Limb (tissue), 2 donors: ENCODE measurements around the gene OR8S1.
"Not testable (repeated sequence)": the region's sequence is repeated elsewhere in the genome, so short reads cannot be mapped to it uniquely, and the experiment has no call there.

Experiments used
- DNase-seq, 2 donors: peaks; one replicate each; pipeline ENCODE4 v3.0.0-alpha.2; 2016; ENCODE audit errors: extremely low spot score in 2 of 2

The OR8S1 gene, protein sequence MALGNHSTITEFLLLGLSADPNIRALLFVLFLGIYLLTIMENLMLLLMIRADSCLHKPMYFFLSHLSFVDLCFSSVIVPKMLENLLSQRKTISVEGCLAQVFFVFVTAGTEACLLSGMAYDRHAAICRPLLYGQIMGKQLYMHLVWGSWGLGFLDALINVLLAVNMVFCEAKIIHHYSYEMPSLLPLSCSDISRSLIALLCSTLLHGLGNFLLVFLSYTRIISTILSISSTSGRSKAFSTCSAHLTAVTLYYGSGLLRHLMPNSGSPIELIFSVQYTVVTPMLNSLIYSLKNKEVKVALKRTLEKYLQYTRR

DNA sequence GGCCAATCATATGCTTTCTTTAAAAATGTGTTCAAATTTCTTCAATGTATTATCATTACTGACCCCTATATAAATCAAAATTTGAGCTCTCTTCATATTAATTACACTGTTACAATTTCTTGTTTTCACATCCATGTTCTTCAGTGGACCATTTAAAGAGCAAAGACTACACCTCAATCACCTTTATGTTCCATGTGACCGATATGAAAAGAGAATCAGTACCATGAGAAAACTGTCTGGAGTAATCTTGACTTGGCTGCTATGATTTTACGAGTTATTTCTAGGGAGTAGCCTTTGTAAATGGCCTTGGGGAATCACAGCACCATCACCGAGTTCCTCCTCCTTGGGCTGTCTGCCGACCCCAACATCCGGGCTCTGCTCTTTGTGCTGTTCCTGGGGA lies at the start of gene OR8S1:
TSS of gene OR8S1 (plus strand) at position 301 of the 400 bp plus-strand sequence. CDS start at position 301, 0 bp downstream.
- no peak for DNase-seq

DNA sequence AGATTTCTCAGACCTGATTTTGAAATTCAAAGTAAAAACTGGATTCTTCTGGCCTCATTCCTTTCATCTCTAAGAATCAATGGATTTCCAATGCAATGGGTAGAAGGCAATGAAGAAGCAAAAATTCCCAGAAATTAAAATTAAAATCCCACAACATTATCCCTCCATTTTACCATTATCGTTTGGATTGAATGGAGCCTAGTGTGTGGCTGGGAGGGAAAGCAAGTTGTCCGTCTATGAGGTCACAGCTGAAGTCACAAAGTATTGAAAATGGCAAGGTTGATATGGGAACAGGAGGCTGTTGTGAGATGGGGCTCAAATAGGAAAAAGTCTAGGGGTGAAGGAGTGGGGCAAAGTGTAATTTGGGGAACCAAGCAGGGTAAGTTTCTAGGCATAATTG lies 43.2 kb upstream of the OR8S1 start, which contains the start of gene C12orf54:
TSS of gene C12orf54 (plus strand) at position 301 of the 400 bp plus-strand sequence. CDS start 799 bp downstream, outside the sequence.
- no peak for DNase-seq

DNA sequence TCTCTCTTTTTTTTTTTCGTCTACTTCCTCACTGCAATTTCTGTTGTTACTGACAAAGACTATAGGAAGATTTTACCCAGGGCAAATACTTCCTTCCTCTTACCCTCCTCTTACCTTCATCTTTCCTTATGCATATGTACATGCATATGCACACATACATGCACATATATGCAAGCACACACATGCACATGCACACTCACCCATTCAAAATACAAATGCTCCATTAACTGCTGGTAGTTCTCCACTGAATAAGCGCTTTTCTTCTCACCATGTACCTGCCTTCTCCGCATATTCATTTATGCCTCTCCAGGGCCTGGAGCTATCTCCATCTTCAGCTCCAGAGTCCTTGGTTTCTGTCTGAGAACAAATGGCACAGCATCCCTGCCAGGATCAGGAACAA lies 42.5 kb upstream of the OR8S1 start:
- no peak for DNase-seq

DNA sequence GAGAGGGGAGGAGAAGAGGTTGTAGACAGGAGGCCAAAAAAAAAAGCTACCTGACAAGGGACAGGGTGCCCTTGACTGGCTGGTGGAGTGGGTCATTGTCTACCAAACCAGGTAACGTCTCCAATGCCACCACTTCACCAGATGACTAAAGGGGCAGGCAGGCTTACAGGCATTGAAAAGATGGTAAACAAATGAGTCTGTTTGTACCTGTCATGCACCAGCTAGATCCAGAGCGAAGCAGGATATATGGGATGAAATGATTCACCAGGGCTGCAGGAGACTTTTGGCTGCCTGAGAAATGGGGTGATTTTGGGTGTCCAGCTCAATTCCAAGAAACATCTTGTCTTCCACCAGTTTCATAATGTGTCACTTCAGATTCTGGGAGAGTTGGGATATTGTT lies 39.2 kb upstream of the OR8S1 start:
- DNase-seq: no peak

DNA sequence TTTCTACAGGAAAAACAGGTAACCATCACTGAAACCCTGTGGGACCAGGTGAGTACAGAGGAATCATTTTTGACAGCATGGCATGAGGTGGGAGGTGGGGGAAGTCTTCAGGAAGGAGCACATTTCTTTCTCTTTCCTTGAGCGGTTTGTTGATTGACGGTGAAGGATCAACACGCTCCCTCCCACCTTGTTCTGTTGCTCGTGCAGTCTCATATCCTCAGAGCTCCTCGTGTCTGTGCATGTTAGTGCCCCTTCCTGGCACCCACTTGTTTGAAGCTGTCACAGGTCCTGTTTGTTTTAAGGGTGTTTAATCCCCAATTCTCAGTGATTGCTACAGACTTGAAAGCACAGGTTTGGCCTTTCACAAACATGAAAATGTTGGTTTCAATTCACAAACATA lies 38.8 kb upstream of the OR8S1 start:
- no peak for DNase-seq

DNA sequence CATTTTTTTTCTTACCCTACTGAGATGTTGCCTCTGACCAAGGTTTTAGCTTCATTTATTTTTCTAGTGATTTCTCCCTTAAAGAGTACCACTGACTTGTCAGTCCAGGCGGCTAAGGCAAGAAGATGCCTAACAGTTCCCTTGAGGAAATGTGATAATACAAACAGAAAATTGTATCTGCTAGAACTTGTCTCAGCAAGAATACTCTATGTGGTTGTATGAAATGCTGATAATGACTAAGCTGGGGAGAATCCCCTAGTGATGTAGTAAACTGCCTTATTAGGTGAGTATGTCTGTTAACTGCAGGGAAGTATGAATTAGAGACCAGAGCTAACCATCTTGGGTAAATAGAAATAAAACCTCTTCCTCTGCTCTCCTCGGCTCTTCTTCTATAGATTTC lies 36.4 kb upstream of the OR8S1 start:
- no peak for DNase-seq

DNA sequence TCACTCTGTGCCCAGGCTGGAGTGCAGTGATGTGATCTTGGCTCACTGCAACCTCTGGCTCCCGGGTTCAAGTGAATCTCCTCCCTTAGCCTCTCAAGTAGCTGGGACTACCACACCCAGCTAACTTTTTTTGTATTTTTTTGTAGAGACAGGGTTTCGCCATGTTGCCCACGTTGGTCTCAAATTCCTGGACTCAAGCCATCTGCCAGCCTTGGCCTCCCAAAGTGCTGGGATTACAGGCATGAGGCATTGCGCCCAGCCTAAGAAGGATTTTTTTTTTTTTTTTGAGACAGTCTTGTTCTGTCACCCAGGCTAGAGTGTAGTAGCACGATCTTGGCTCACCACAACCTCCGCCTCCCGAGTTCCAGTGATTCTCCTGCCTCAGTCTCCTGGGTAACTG lies 36.0 kb upstream of the OR8S1 start:
- DNase-seq: not testable (repeated sequence)

DNA sequence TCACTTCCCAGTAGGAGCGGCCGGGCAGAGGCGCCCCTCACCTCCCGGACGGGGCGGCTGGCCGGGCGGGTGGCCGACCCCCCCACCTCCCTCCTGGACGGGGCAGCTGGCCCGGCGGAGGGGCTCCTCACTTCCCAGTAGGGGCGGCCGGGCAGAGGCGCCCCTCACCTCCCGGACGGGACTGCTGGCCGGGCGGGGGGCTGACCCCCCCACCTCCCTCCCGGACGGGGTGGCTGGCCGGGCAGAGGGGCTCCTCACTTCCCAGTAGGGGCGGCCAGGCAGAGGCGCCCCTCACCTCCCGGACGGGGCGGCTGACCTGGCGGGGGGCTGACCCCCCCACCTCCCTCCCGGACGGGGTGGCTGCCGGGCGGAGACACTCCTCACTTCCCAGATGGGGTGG lies 25.2 kb upstream of the OR8S1 start:
- DNase-seq: not testable (repeated sequence)

DNA sequence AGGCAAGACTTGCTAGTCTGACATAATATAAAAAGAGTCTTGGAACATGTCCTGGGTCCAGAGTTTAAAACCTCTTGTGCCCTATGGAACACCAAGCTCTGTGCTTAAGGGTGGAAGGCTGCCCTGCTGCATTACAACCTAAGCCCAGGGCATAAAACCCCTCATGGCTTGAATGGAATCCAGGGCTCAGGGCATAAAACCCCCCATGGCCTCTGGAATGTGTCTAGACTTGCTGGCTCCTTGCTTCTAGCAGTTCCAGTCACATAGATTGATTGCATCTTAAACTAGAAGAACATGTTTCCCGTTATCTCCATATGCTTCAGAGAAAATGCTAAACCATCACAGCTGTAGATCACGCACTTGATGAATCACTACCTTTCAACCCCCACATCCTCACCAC lies 18.6 kb upstream of the OR8S1 start:
- DNase-seq: not testable (repeated sequence)

DNA sequence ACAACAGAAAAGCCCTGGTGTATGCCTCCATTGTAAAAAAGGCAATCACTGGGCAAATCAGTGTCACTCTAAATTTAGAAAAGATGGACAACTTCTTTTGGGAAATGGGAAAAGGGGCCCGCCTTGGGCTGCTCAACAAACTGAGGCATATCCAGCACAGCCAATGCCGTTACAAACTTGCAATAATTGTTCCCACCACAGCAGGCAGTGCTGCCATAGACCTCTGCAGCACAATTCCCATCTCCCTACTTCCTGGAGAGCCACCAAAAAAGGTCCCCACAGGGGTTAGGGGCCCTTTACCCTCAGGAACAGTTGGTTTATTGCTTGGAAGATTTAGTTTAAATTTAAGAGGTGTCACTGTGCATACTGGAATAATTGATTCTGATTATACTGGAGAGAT lies 16.4 kb upstream of the OR8S1 start:
- DNase-seq: no peak

DNA sequence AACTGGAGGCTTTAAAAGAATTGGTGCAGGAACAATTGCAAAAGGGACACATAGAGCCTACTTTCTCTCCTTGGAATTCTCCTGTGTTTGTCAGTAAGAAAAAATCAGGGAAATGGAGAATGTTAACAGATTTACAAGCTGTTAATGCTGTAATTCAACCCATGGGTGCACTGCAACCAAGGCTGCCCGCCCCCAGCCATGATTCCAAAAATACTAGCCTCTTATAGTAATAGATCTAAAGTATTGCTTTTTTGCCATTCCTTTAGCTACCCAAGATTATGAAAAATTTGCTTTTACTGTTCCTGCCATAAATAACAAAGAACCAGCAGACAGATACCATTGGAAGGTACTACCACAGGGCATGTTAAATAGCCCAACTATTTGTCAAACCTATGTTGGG lies 15.3 kb upstream of the OR8S1 start:
- DNase-seq: no peak

DNA sequence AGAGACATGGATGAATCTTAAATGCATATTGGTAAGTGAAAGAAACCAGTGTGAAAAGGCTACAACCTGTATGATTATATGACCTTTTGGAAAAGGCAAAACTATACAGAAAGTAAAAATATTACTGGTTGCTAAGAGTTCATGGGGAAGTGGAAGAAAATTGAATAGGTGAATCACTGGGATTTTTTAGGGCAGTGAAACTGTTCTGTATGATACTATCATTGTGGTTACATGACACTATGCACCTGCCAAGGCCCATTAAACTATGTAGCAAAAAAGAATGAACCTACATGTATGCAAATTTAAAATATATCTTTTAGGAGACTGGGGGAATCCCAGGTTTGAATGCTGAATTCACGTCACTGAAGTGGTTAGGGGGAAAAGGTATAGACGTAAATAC lies 12.6 kb upstream of the OR8S1 start:
- DNase-seq: no peak

DNA sequence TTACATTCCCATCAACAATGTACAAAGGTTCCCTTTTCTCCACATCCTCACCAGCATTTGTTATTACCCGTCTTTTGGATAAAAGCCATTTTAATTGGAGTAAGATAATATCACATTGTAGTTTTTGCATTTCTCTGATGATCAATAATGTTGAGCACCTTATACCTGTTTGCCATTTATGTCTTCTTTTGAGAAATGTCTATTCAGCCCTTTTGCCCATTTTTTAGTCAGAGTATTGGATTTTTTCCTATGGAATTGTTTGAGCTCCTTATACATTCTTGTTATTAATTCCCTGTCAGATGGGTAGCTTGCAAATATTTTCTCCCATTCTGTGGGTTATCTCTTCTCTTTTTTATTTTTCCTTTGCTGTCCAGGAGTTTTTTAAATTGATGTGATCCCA lies 10.7 kb upstream of the OR8S1 start:
- no peak for DNase-seq

DNA sequence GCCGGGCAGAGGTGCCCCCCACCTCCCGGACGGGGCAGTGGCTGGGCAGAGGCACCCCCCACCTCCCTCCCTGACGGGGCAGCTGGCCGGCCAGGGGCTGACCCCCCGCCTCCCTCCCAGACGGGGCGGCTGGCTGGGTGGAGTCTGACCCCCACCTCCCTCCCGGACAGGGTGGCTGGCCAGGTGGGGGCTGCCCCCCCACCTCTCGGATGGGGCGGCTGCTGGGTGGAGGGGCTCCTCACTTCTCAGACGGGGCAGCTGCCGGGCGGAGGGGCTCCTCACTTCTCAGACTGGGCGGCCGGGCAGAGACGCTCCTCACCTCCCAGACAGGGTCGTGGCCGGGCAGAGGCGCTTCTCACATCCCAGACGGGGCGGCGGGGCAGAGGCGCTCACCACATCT lies 5.1 kb upstream of the OR8S1 start:
- not testable (repeated sequence) for DNase-seq

DNA sequence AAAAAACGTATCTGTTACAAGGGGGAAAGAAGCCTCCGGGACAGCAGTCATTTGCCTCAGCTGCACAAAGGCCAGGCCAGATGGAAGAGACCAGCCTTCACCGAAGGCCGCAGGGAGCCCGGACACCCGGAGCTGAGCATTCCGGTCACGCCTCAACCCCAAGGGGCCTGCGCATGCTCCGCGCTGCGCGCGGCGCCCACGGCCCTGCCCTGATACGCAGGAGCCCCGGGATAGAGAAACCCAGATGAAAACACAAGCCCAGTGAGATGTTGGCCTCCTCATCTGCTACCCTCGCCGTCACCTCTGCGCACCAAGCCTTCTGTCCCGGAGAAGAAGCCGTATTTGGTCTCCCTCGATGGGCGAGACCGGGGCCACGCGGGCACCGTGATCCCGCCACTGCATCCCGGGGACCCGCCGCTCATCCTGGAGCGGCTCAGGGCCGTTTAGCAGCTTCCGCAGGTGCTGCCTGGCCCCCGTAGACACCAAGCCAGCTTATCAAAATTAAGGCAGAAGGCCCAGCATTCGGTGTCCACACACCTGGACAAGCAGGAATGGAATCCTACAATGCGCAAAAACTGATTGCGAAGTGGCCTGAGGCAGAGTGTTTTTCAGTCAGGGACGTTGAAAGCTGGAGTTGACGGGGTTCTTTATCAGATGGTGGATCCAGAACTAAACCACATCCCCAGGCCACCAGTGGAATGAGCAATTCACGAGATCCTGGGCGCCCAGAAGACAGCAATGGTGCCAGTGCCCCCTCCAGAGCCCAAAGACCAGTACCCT lies 2.6 kb downstream of the OR8S1 start:
- no peak for DNase-seq

DNA sequence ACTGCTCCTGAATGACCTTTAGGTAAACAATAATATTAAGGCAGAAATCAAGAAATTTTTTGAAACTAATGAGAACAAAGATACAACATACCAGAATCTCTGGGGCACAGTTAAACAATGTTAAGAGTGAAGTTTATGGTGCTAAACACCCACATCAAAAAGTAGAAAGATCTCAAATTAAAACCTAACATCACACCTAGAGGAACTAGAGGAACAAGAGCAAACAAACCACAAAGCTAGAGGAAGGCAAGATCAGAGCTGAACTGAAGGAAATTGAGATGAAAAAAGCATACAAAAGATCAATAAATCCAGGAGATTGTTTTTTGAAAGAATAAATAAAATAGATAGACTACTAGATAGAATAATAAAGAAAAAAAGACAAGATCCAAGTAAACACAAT lies 7.2 kb downstream of the OR8S1 start:
- DNase-seq: no peak

DNA sequence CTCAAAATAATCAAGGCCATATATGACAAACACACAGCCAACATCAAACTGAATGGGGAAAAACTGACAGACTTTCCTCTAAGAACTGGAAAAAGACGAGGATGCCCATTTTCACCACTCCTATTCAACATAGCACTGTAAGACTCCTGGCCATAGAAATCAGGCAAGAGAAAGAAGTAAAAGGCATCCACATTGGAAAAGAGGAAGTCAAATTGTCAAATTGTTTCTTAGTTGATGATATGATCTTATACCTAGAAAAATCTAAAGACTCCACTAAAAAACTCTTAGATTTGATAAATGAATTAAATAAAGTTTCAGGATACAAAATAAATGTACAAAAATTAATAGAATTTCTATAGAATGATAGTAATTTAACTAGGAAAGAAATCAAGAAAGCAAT lies 11.2 kb downstream of the OR8S1 start:
- no peak for DNase-seq

DNA sequence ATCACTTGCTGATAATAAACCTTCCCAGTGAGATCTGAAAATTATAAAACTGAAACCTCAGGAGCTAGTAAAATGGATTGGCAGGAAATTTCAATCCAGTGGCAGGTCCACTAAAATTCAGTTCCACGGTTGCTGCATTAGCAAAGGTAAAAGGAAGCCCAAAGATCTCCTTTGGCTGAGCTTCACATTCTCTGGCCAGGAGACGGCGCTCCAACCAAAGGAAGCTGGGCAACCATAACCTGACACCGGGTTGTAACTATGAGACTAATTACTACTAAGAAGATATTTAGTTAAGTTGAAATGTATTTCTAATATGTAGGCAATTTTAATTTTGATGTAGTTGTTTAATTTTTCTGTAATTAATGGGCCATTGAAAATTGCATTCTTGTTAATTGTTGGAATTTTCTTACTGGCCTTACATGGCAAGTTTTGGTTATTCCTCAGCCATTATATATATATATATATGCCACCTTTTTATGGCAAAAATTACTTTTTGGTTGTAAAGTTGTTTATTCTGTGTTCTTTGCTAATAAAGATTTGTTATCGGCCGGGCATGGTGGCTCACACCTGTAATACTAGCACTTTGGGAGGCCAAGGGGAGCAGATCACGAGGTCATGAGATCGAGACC lies 17.0 kb downstream of the OR8S1 start:
- no peak for DNase-seq

DNA sequence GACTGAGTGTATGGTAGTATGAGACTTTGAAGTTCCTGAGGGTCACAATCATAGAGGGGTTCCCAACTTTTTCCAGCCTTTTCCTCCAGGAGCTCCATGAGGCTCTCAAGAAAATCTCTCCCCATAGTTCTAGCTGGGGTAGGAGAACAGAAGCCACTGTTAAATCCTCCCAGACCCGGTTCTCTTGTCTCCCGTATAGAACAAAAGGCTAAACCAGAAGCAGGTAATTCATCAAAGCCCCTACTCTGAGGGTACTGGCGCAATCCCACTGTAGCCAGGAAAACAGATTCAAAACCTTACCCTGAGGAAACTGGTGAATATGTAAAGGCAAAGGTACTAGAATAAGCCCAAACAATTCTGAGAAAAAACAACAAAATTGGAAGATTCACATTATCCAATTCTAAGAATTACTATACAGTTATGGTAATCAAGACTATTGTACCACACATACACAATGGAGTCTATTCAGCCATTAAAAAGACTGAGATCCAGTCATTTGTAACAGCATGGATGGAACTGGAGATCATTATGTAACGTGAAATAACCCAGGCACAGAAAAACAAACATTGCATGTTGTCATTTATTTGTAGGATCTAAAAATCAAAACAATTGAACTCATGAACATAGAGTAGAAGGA lies 20.5 kb downstream of the OR8S1 start:
- DNase-seq: no peak

DNA sequence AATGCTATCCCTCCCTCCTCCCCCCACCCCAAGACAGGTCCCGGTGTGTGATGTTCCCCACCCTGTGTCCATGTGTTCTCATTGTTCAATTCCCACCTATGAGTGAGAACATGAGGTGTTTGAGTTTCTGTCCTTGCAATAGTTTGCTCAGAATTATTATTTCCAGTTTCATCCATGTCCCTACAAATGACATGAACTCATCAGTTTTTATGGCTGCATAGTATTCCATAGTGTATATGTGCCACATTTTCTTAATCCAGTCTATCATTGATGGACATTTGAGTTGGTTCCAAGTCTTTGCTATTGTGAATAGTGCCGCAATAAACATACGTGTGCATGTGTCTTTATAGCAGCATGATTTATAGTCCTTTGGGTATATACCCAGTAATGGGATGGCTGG lies 21.6 kb downstream of the OR8S1 start:
- DNase-seq: not testable (repeated sequence)

DNA sequence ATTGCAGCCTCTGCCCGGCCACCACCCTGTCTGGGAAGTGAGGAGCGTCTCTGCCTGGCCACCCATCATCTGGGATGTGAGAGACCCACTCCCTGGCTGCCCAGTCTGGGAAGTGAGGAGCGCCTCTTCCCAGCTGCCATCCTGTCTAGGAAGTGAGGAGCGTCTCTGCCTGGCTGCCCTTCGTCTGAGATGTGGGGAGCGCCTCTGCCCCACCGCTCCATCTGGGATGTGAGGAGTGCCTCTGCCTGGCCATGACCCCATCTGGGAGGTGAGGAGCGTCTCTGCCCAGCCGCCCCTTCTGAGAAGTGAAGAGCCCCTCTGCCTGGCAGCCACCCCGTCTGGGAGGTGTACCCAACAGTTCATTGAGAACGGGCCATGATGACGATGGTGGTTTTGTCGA lies 26.2 kb downstream of the OR8S1 start:
- not testable (repeated sequence) for DNase-seq
